ENCODE data around the gene APOBEC3C. TPM values are rescaled to one million over a fixed set of nuclear protein-coding genes. Genes with fewer than 3 reads are reported as not detected.
"Not testable (repeated sequence)": the region's sequence is repeated elsewhere in the genome, so short reads cannot be mapped to it uniquely, and the experiment has no call there.

Gene APOBEC3C
- total RNA-seq, 2 donors from 2014 or later: 35.9 to 39.8 TPM

DNA sequence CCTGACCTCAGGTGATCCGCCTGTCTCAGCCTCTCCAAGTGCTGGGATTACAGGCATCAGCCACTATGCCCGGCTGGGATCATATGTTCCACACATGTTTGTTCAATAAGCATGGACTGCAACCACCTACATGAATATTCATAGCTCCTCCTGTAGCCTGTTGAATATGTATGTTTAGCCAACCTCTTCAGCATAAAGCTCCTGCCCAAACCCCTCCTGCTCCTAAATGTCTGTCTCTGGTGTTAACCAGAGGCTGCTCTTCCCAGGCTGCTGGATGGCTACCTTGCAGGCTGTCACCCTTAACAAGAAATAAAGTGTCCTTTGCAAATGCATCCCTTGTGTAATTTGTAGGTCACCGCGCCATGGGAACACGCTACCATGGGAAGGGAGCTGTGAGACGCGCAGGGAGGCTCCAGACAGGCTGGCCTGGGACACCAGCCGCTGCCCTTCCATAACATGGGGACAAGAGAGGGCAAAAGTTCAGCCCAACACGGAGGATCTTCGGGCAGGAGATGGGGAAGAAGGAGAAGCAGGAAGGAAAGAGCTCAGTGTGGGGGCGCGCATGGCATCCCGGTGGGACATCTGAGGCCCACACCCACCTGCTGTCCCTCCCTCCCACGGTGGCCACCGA is 6.1 kb downstream of the APOBEC3C start:
- not testable (repeated sequence) for H3K27me3 Mint-ChIP-seq; H3K9me3 ChIP-seq (ENCODE audit: control insufficient read depth, low read length, poor library complexity, severe bottlenecking); DNase-seq; H3K36me3 Mint-ChIP-seq (ENCODE audit: low read depth); ATAC-seq
- peaks cover 38% of the 10 kb centered on the region for H3K4me1 Mint-ChIP-seq
- peak overlapping the region; percentile 98 for H3K4me3 Mint-ChIP-seq
- H3K27ac Mint-ChIP-seq: peak overlapping the region; percentile 96

DNA sequence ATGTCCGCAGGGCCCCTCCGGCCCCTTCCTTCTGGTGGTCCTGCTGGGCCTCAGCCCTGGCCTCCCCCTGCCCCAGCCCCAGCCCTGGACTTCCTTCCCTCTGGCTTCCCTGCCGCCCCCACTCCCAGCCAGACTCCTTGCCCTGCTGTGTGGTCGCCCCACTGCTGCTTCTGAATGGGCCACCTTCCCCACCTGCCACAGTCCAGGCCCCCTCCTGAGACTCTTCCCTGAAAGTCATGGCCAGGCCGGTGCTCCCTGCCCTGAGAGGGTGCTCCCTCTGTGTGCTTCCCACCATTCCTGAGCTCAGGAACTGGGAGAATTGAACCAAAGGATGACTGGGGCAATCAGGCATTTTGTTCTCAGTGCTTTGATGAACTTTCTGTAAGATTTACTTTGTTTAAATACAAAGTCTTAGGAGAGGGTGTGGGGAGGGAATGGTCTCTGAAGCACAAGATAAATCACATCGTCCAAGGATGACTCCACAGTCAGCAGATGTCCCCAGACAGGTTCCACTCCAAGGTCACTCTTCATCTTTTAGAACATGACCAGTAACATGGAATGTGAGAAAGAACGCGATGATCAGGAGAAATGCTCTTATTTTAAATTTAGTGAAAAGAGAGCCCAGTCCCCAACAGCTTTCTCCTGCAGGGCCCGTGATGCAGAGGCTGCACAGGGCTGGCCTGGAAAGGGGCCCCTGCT is 7.6 kb downstream of the APOBEC3C start:
- no peaks in the 10 kb centered on the region for H3K9me3 ChIP-seq (ENCODE audit: control insufficient read depth, low read length, poor library complexity, severe bottlenecking)
- H3K36me3 Mint-ChIP-seq (ENCODE audit: low read depth): peaks cover 4% of the 10 kb centered on the region
- peak overlapping the region; percentile 96 for H3K27ac Mint-ChIP-seq
- no peaks in the 10 kb centered on the region for H3K27me3 Mint-ChIP-seq
- DNase-seq (no peak), ATAC-seq (no peak)
- peak overlapping the region; percentile 98 for H3K4me3 Mint-ChIP-seq
- H3K4me1 Mint-ChIP-seq: peaks cover 38% of the 10 kb centered on the region

- peaks cover 38% of the 10 kb centered on the region for H3K4me1 Mint-ChIP-seq
- no peak for DNase-seq
Observed at GRCh38 chr22:39024519-39025308, 10.7 kb downstream of the APOBEC3C start.

DNA sequence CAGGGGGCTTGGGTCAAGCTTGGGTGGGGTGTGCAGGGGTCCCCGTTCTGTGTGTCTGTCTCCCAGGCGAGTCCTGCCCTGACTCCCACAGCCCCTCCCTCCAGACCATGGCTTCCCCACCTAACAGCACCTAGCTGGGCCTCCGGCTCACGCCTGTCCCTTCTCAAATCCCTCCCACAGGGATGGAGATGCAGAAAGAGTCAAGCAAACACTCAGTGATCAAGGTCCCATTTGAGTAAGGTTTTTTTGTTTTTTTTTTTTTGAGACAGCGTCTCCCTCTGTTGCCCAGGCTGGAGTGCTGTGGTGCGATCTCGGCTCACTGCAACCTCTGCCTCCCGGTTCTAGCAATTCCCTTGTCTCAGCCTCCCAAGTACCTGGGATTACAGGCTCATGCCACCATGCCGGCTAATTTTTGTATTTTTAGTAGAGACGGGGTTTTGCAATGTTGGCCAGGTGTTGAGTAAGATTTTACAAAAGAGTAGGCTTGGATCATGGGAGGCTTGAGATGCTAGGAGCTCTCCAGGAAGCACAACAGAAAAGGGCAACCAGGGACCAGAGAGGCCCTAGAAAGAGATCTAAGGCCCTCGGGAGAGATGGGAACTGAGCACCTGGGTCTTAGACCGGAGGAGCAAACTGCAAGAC is 12.6 kb downstream of the APOBEC3C start:
- Mint-ChIP-seq H3K27me3 (no peaks in the 10 kb centered on the region), H3K4me1 (peaks cover 31% of the 10 kb centered on the region), H3K27ac (no peak overlapping the region), H3K4me3 (no peak overlapping the region), H3K36me3 (ENCODE audit: low read depth) (peaks cover 2% of the 10 kb centered on the region)
- ATAC-seq (no peak), DNase-seq (no peak)
- no peaks in the 10 kb centered on the region for H3K9me3 ChIP-seq (ENCODE audit: control insufficient read depth, low read length, poor library complexity, severe bottlenecking)

More at GRCh38 chr22:39024519-39025308, 10.7 kb downstream of the APOBEC3C start:
- peaks cover 2% of the 10 kb centered on the region for H3K36me3 Mint-ChIP-seq (ENCODE audit: low read depth)
- no peak for ATAC-seq
- peak overlapping the region; percentile 74 for H3K27ac Mint-ChIP-seq
- H3K9me3 ChIP-seq (ENCODE audit: control insufficient read depth, low read length, poor library complexity, severe bottlenecking): no peaks in the 10 kb centered on the region
- H3K27me3 Mint-ChIP-seq: no peaks in the 10 kb centered on the region
- peak overlapping the region; percentile 74 for H3K4me3 Mint-ChIP-seq

DNA sequence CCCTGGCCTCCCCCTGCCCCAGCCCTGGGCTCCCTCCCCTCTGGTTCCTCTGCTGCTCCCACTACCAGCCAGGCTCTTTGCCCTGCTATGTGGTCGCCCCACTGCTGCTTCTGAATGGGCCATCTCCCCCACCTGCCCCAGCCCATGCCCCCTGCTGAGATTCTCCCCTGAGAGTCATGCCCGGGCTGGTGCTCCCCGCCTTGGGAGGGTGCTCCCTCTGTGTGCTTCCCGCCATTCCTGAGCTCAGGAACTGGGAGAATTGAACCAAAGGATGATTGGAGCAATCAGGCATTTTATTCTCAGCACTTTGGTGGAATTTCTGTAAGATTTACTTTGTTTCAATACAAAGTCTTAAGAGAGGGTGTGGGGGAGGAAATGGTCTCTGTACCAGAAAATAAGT is 13.7 kb downstream of the APOBEC3C start:
- Mint-ChIP-seq H3K4me1 (peaks cover 23% of the 10 kb centered on the region), H3K27ac (no peak overlapping the region), H3K36me3 (ENCODE audit: low read depth) (peaks cover 2% of the 10 kb centered on the region), H3K27me3 (no peaks in the 10 kb centered on the region), H3K4me3 (no peak overlapping the region)
- ATAC-seq (no peak), DNase-seq (no peak)
- no peaks in the 10 kb centered on the region for H3K9me3 ChIP-seq (ENCODE audit: control insufficient read depth, low read length, poor library complexity, severe bottlenecking)

DNA sequence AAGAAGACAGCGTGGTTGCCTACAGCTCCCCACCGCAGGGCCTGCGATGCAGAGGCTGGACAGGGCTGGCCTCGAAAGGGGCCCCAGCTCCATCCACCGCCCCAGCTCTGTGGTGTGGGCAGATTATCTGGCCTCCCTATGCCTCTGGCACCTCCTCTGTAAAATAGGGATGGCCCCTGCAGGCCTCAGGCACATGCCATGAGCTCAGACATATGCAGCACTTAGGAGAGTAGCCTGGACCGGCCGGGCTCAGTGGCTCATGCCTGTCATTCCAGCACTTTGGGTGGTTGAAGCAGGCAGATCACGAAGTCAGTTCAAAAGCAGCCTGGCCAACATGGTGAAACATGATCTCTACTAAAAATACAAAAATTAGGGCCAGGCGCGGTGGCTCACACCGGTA is 14.2 kb downstream of the APOBEC3C start:
- peaks cover 2% of the 10 kb centered on the region for H3K36me3 Mint-ChIP-seq (ENCODE audit: low read depth)
- no peak overlapping the region for H3K4me3 Mint-ChIP-seq
- no peak for ATAC-seq
- H3K4me1 Mint-ChIP-seq: peaks cover 22% of the 10 kb centered on the region
- no peaks in the 10 kb centered on the region for H3K9me3 ChIP-seq (ENCODE audit: control insufficient read depth, low read length, poor library complexity, severe bottlenecking)
- no peaks in the 10 kb centered on the region for H3K27me3 Mint-ChIP-seq
- no peak overlapping the region for H3K27ac Mint-ChIP-seq
- no peak for DNase-seq

- DNase-seq (no peak), ATAC-seq (no peak)
- Mint-ChIP-seq H3K4me1 (peaks cover 18% of the 10 kb centered on the region), H3K36me3 (ENCODE audit: low read depth) (no peaks in the 10 kb centered on the region), H3K27ac (no peak overlapping the region), H3K4me3 (no peak overlapping the region), H3K27me3 (no peaks in the 10 kb centered on the region)
- H3K9me3 ChIP-seq (ENCODE audit: control insufficient read depth, low read length, poor library complexity, severe bottlenecking): no peaks in the 10 kb centered on the region
Observed at GRCh38 chr22:39029227-39029626, 15.2 kb downstream of the APOBEC3C start.

GRCh38 chr22:39030705-39031104 is 16.6 kb downstream of the APOBEC3C start:
- Mint-ChIP-seq H3K4me1 (peaks cover 8% of the 10 kb centered on the region), H3K4me3 (no peak overlapping the region), H3K27me3 (no peaks in the 10 kb centered on the region), H3K27ac (no peak overlapping the region), H3K36me3 (ENCODE audit: low read depth) (no peaks in the 10 kb centered on the region)
- ATAC-seq (no peak), DNase-seq (no peak)
- H3K9me3 ChIP-seq (ENCODE audit: control insufficient read depth, low read length, poor library complexity, severe bottlenecking): no peaks in the 10 kb centered on the region

GRCh38 chr22:39031434-39032295 is 17.6 kb downstream of the APOBEC3C start:
- ATAC-seq; H3K9me3 ChIP-seq (ENCODE audit: control insufficient read depth, low read length, poor library complexity, severe bottlenecking); DNase-seq; H3K27me3 Mint-ChIP-seq; H3K4me1 Mint-ChIP-seq; H3K36me3 Mint-ChIP-seq (ENCODE audit: low read depth); H3K4me3 Mint-ChIP-seq: not testable (repeated sequence)
- peak overlapping the region; percentile 45 for H3K27ac Mint-ChIP-seq

DNA sequence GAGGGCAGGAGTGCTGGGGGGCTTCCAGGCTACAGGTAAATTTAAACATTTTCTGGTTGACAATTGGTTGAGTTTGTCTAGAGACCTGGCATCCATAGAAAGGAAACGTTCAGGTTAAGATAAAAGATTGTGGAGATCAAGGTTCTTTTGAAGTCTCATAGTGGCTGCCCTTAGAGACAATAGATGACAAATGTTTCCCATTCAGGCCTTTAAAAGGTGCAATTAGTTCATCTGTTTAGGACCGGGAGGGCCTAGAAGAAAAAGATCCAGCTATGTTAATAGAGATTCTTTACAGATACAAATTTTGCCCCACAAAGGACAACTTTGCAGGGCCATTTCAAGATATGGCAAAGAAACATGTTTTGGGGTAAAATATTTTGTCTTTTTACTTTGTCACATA is 23.0 kb downstream of the APOBEC3C start:
- not testable (repeated sequence) for DNase-seq; H3K36me3 Mint-ChIP-seq (ENCODE audit: low read depth); ATAC-seq; H3K27me3 Mint-ChIP-seq; H3K4me3 Mint-ChIP-seq; H3K9me3 ChIP-seq (ENCODE audit: control insufficient read depth, low read length, poor library complexity, severe bottlenecking); H3K27ac Mint-ChIP-seq
- peaks cover 20% of the 10 kb centered on the region for H3K4me1 Mint-ChIP-seq

DNA sequence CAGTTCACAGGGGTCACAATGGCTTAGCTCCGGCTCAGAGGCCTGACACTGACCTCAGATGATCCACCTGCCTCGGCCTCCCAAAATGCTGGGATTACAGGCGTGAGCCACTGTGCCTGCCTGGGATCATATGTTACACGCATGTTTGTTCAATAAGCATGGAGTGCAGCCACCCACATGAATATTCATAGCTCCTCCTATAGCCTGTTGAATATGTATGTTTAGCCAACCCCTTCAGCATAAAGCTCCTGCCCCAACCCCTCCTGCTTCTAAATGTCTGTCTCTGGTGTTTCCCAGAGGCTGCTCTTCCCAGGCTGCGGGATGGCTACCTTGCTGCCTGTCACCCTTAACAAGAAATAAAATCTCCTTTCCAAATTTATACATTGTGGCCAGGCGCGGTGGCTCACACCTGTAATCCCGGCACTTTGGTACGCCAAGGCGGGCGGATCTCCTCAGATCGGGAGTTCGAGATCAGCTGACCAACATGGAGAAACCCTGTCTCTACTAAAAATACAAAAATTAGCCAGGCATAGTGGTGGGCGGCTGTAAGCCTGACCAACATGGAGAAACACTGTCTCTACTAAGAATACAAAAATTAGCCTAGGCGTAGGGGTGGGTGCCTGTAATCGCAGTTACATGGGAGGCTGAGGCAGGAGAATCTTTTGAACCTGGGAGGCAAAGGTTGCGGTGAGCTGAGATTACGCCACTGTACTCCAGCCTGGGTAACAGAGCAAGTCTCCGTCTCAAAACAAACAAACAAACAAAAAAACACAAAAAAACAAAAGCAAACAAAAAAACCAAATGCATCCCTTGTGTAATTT is 25.5 kb downstream of the APOBEC3C start:
- H3K4me3 Mint-ChIP-seq: peak overlapping the region; percentile 92
- peak overlapping the region; percentile 89 for H3K27ac Mint-ChIP-seq
- H3K27me3 Mint-ChIP-seq: no peaks in the 10 kb centered on the region
- H3K9me3 ChIP-seq (ENCODE audit: control insufficient read depth, low read length, poor library complexity, severe bottlenecking): no peaks in the 10 kb centered on the region
- no peaks in the 10 kb centered on the region for H3K36me3 Mint-ChIP-seq (ENCODE audit: low read depth)
- H3K4me1 Mint-ChIP-seq: peaks cover 22% of the 10 kb centered on the region
- no peak for DNase-seq
- ATAC-seq: no peak

- peaks cover 26% of the 10 kb centered on the region for H3K4me1 Mint-ChIP-seq
- not testable (repeated sequence) for H3K36me3 Mint-ChIP-seq (ENCODE audit: low read depth)
Observed at GRCh38 chr22:39040155-39040537, 26.1 kb downstream of the APOBEC3C start.

More at GRCh38 chr22:39040155-39040537, 26.1 kb downstream of the APOBEC3C start:
- Mint-ChIP-seq H3K4me3 (peak overlapping the region; percentile 92), H3K27ac (peak overlapping the region; percentile 89)
- DNase-seq; H3K9me3 ChIP-seq (ENCODE audit: control insufficient read depth, low read length, poor library complexity, severe bottlenecking); ATAC-seq; H3K27me3 Mint-ChIP-seq: not testable (repeated sequence)
